ENCODE measurements around the gene KCNIP1.

The KCNIP1 gene

DNA sequence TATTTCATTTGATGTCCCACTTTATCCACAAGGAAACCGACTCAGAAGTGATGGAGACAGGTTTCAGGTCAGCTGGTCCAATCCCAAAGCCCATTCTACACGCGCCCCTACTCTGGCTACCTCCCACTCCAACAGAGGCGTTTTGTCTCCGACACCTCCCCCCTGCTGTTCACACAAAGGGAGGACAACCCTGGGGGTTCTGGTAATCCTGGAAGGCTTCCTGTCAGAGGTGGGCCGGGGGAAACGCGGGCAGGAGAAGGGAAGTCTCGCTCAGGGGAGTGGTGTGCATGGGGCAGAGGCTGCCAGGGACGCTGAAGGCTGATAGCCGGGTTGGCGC, 240.0 kb downstream of the KCNIP1 start:
- H2BK12ac ChIP-seq (ENCODE audit: low read length), result no peak overlapping the region
- H3K27ac ChIP-seq (replicated peaks; ENCODE audit: low read length), result no peak overlapping the region
- H2BK15ac ChIP-seq (ENCODE audit: low read length), result no peak overlapping the region
- no peak overlapping the region for H2BK5ac ChIP-seq (ENCODE audit: low read length)
- H3K9ac ChIP-seq (ENCODE audit: low read depth, low read length, poor library complexity), result no peak overlapping the region
- H4K91ac ChIP-seq (ENCODE audit: low read depth, low read length, poor library complexity), result no peak overlapping the region
- H3K9me3 ChIP-seq (replicated peaks in 1 of 2; ENCODE audit: control insufficient read depth in 2 of 2, insufficient read depth in 1 of 2, low read depth in 1 of 2, low read length in 2 of 2), result no peaks in the 10 kb centered on the region
- peak overlapping the region; percentile 79 for H3K4me2 ChIP-seq (ENCODE audit: insufficient read depth, low read length, poor library complexity, severe bottlenecking)
- peak overlapping the region; percentile 41 for H3K14ac ChIP-seq (ENCODE audit: low read length)
- no peak overlapping the region for H2BK120ac ChIP-seq (ENCODE audit: low read depth, low read length)
- H2AFZ ChIP-seq (ENCODE audit: low read length), result peak overlapping the region; percentile 91
- no peak overlapping the region for H3K23ac ChIP-seq (ENCODE audit: low read depth, low read length, poor library complexity)
- H3K4me1 ChIP-seq (ENCODE audit: control insufficient read depth in 2 of 2, insufficient read depth in 1 of 2, low read depth in 1 of 2, low read length in 2 of 2), result peaks cover 17 to 20% of the 10 kb centered on the region in 2 donors
- peak overlapping the region; percentile 41 for H3K18ac ChIP-seq (ENCODE audit: low read length)
- no peak overlapping the region for H3K4ac ChIP-seq (ENCODE audit: low read length)
- H4K8ac ChIP-seq (ENCODE audit: low read depth, low read length), result no peak overlapping the region
- no peak for DNase-seq (ENCODE audit: low spot score)
- H2AK5ac ChIP-seq (ENCODE audit: low read depth, low read length), result no peak overlapping the region
- H3K79me1 ChIP-seq (ENCODE audit: low read depth, low read length), result no peaks in the 10 kb centered on the region
- no peaks in the 10 kb centered on the region for H3K36me3 ChIP-seq (replicated peaks in 1 of 2; ENCODE audit: control insufficient read depth in 2 of 2, insufficient read depth in 2 of 2, low read length in 2 of 2)
- H3K27me3 ChIP-seq (ENCODE audit: control insufficient read depth in 3 of 3, insufficient read depth in 3 of 3, low read depth in 1 of 3, low read length in 3 of 3), result peaks cover 0 to 20% (median 11%) of the 10 kb centered on the region in 3 experiments
- WGBS, 2 donors (ENCODE audit: extremely low coverage in 2 of 2, insufficient read length in 2 of 2, insufficient replicate concordance in 1 of 2), result no CpG with 5 or more reads among the region's 12 CpGs
- H3K4me3 ChIP-seq (ENCODE audit: low read length in 2 of 2), result no peak overlapping the region

DNA sequence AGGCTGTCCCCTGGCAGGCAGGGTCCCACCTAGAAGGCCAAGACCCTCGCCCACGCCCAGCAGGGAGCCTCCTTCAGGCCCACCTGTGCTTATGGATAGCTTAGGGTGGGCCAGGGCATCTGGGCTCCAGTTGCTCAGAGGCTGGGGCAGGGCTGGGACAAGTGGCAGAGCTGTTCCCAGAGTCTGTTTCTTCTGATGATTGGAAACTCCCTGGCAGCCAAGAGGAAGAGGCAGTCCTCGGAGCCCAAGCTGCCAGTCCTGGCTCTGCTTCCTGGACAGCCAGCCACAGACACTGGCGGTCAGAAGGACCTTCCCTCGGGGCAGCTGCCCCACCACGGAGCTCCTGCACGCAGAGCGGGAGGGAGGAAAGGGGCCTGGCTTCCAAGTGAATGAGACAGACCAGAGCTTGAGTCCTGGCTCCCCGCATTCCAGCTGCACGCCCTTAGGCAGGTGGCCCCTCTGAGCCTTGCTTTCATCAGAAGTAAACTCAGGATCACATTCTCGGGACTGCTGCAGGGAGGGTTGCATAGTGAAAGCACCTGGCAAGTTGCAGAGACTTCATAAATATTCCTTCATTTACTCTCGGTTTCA, 241.8 kb downstream of the KCNIP1 start:
- WGBS, 2 donors (ENCODE audit: extremely low coverage in 2 of 2, insufficient read length in 2 of 2, insufficient replicate concordance in 1 of 2), result no CpG with 5 or more reads among the region's 12 CpGs
- H2AK5ac ChIP-seq (ENCODE audit: low read depth, low read length), result peak overlapping the region; percentile 73
- no peak overlapping the region for H4K91ac ChIP-seq (ENCODE audit: low read depth, low read length, poor library complexity)
- DNase-seq (ENCODE audit: low spot score), result no peak
- no peak overlapping the region for H3K14ac ChIP-seq (ENCODE audit: low read length)
- H3K4me2 ChIP-seq (ENCODE audit: insufficient read depth, low read length, poor library complexity, severe bottlenecking), result no peak overlapping the region
- H2BK120ac ChIP-seq (ENCODE audit: low read depth, low read length), result no peak overlapping the region
- H2BK5ac ChIP-seq (ENCODE audit: low read length), result no peak overlapping the region
- H3K23ac ChIP-seq (ENCODE audit: low read depth, low read length, poor library complexity), result no peak overlapping the region
- H3K36me3 ChIP-seq (replicated peaks in 1 of 2; ENCODE audit: control insufficient read depth in 2 of 2, insufficient read depth in 2 of 2, low read length in 2 of 2), result no peaks in the 10 kb centered on the region
- peaks cover 20 to 22% of the 10 kb centered on the region in 2 donors for H3K4me1 ChIP-seq (ENCODE audit: control insufficient read depth in 2 of 2, insufficient read depth in 1 of 2, low read depth in 1 of 2, low read length in 2 of 2)
- no peaks in the 10 kb centered on the region for H3K79me1 ChIP-seq (ENCODE audit: low read depth, low read length)
- H3K27me3 ChIP-seq (ENCODE audit: control insufficient read depth in 3 of 3, insufficient read depth in 3 of 3, low read depth in 1 of 3, low read length in 3 of 3), result peaks cover 0 to 24% (median 11%) of the 10 kb centered on the region in 3 experiments
- H3K9ac ChIP-seq (ENCODE audit: low read depth, low read length, poor library complexity), result no peak overlapping the region
- no peak overlapping the region for H3K4ac ChIP-seq (ENCODE audit: low read length)
- H2AFZ ChIP-seq (ENCODE audit: low read length), result peak overlapping the region; percentile 73
- no peak overlapping the region for H4K8ac ChIP-seq (ENCODE audit: low read depth, low read length)
- peak overlapping the region; percentile 89 for H3K18ac ChIP-seq (ENCODE audit: low read length)
- peak overlapping the region; percentile 86 for H2BK15ac ChIP-seq (ENCODE audit: low read length)
- no peaks in the 10 kb centered on the region for H3K9me3 ChIP-seq (replicated peaks in 1 of 2; ENCODE audit: control insufficient read depth in 2 of 2, insufficient read depth in 1 of 2, low read depth in 1 of 2, low read length in 2 of 2)
- no peak overlapping the region for H2BK12ac ChIP-seq (ENCODE audit: low read length)
- no peak overlapping the region for H3K27ac ChIP-seq (replicated peaks; ENCODE audit: low read length)
- H3K4me3 ChIP-seq (ENCODE audit: low read length in 2 of 2), result no peak overlapping the region

- WGBS, 2 donors (ENCODE audit: extremely low coverage in 2 of 2, insufficient read length in 2 of 2, insufficient replicate concordance in 1 of 2), result no CpG with 5 or more reads among the region's 14 CpGs
- Histone ChIP-seq H3K18ac (ENCODE audit: low read length) (peak overlapping the region; percentile 6), H3K27ac (replicated peaks; ENCODE audit: low read length) (no peak overlapping the region), H3K4me1 (ENCODE audit: control insufficient read depth in 2 of 2, insufficient read depth in 1 of 2, low read depth in 1 of 2, low read length in 2 of 2) (peaks cover 20 to 22% of the 10 kb centered on the region in 2 donors), H2BK120ac (ENCODE audit: low read depth, low read length) (no peak overlapping the region), H3K9ac (ENCODE audit: low read depth, low read length, poor library complexity) (no peak overlapping the region), H3K23ac (ENCODE audit: low read depth, low read length, poor library complexity) (no peak overlapping the region), H2BK15ac (ENCODE audit: low read length) (no peak overlapping the region), H3K79me1 (ENCODE audit: low read depth, low read length) (no peaks in the 10 kb centered on the region), H2AK5ac (ENCODE audit: low read depth, low read length) (no peak overlapping the region), H3K27me3 (ENCODE audit: control insufficient read depth in 3 of 3, insufficient read depth in 3 of 3, low read depth in 1 of 3, low read length in 3 of 3) (peaks cover 0 to 26% (median 11%) of the 10 kb centered on the region in 3 experiments), H3K4ac (ENCODE audit: low read length) (no peak overlapping the region), H3K14ac (ENCODE audit: low read length) (no peak overlapping the region), H3K4me2 (ENCODE audit: insufficient read depth, low read length, poor library complexity, severe bottlenecking) (no peak overlapping the region), H4K8ac (ENCODE audit: low read depth, low read length) (no peak overlapping the region), H2BK12ac (ENCODE audit: low read length) (no peak overlapping the region), H2AFZ (ENCODE audit: low read length) (peak overlapping the region; percentile 73), H2BK5ac (ENCODE audit: low read length) (no peak overlapping the region), H3K4me3 (ENCODE audit: low read length in 2 of 2) (no peak overlapping the region), H3K36me3 (replicated peaks in 1 of 2; ENCODE audit: control insufficient read depth in 2 of 2, insufficient read depth in 2 of 2, low read length in 2 of 2) (no peaks in the 10 kb centered on the region), H3K9me3 (replicated peaks in 1 of 2; ENCODE audit: control insufficient read depth in 2 of 2, insufficient read depth in 1 of 2, low read depth in 1 of 2, low read length in 2 of 2) (no peaks in the 10 kb centered on the region), H4K91ac (ENCODE audit: low read depth, low read length, poor library complexity) (no peak overlapping the region)
- DNase-seq (ENCODE audit: low spot score), result no peak
Measured at GRCh38 chr5:170746075-170746960, 242.5 kb downstream of the KCNIP1 start.

DNA sequence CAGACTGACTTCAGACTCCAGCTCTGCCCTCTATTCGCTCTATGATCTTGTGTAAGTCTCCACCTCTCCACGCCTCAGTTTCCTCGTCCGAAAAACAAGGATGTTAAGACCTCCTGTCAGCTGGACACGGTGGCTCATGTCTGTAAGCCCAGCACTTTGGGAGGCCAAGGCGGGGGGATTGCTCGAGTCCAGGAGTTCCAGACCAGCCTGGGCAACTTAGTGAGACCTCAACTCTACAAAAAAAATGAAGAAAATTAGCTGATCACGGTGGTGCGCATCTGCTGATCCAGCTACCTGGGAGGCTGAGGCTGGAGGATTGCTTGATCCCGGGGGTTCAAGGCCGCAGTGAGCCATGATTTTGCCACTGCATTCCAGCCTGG, 243.1 kb downstream of the KCNIP1 start:
- H2AFZ ChIP-seq (ENCODE audit: low read length), result no peak overlapping the region
- no peak overlapping the region for H3K18ac ChIP-seq (ENCODE audit: low read length)
- H2BK15ac ChIP-seq (ENCODE audit: low read length), result no peak overlapping the region
- no peak overlapping the region for H2BK120ac ChIP-seq (ENCODE audit: low read depth, low read length)
- H2AK5ac ChIP-seq (ENCODE audit: low read depth, low read length), result no peak overlapping the region
- H2BK5ac ChIP-seq (ENCODE audit: low read length), result no peak overlapping the region
- no peaks in the 10 kb centered on the region for H3K79me1 ChIP-seq (ENCODE audit: low read depth, low read length)
- no peak overlapping the region for H3K23ac ChIP-seq (ENCODE audit: low read depth, low read length, poor library complexity)
- WGBS, 2 donors (ENCODE audit: extremely low coverage in 2 of 2, insufficient read length in 2 of 2, insufficient replicate concordance in 1 of 2), result no CpG with 5 or more reads among the region's 11 CpGs
- no peaks in the 10 kb centered on the region for H3K9me3 ChIP-seq (replicated peaks in 1 of 2; ENCODE audit: control insufficient read depth in 2 of 2, insufficient read depth in 1 of 2, low read depth in 1 of 2, low read length in 2 of 2)
- peaks cover 20 to 22% of the 10 kb centered on the region in 2 donors for H3K4me1 ChIP-seq (ENCODE audit: control insufficient read depth in 2 of 2, insufficient read depth in 1 of 2, low read depth in 1 of 2, low read length in 2 of 2)
- H3K36me3 ChIP-seq (replicated peaks in 1 of 2; ENCODE audit: control insufficient read depth in 2 of 2, insufficient read depth in 2 of 2, low read length in 2 of 2), result no peaks in the 10 kb centered on the region
- no peak overlapping the region for H3K14ac ChIP-seq (ENCODE audit: low read length)
- H3K9ac ChIP-seq (ENCODE audit: low read depth, low read length, poor library complexity), result no peak overlapping the region
- no peak overlapping the region for H4K91ac ChIP-seq (ENCODE audit: low read depth, low read length, poor library complexity)
- no peak overlapping the region for H3K27ac ChIP-seq (replicated peaks; ENCODE audit: low read length)
- DNase-seq (ENCODE audit: low spot score), result no peak
- no peak overlapping the region for H2BK12ac ChIP-seq (ENCODE audit: low read length)
- H3K27me3 ChIP-seq (ENCODE audit: control insufficient read depth in 3 of 3, insufficient read depth in 3 of 3, low read depth in 1 of 3, low read length in 3 of 3), result peaks cover 0 to 26% (median 11%) of the 10 kb centered on the region in 3 experiments
- no peak overlapping the region for H4K8ac ChIP-seq (ENCODE audit: low read depth, low read length)
- H3K4ac ChIP-seq (ENCODE audit: low read length), result no peak overlapping the region
- H3K4me3 ChIP-seq (ENCODE audit: low read length in 2 of 2), result no peak overlapping the region
- H3K4me2 ChIP-seq (ENCODE audit: insufficient read depth, low read length, poor library complexity, severe bottlenecking), result no peak overlapping the region

Measured in neuronal stem cell (in vitro differentiated cells).